HG03378 (cell line): ENCODE measurements around the gene LTV1.
A peak's percentile ranks its signal among the peaks of the same experiment; 100 is the strongest.
"Not testable (repeated sequence)": the region's sequence is repeated elsewhere in the genome, so short reads cannot be mapped to it uniquely, and the experiment has no call there.

ENCODE experiments used
- ATAC-seq: cut with Tn5 transposase; IDR thresholded peaks from one replicate; pipeline ENCODE4 v1.9.1; 2021; ENCODE audit warnings: mild to moderate bottlenecking, moderate library complexity; ENCODE audit not compliant: unreplicated experiment

The LTV1 gene, protein sequence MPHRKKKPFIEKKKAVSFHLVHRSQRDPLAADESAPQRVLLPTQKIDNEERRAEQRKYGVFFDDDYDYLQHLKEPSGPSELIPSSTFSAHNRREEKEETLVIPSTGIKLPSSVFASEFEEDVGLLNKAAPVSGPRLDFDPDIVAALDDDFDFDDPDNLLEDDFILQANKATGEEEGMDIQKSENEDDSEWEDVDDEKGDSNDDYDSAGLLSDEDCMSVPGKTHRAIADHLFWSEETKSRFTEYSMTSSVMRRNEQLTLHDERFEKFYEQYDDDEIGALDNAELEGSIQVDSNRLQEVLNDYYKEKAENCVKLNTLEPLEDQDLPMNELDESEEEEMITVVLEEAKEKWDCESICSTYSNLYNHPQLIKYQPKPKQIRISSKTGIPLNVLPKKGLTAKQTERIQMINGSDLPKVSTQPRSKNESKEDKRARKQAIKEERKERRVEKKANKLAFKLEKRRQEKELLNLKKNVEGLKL

DNA sequence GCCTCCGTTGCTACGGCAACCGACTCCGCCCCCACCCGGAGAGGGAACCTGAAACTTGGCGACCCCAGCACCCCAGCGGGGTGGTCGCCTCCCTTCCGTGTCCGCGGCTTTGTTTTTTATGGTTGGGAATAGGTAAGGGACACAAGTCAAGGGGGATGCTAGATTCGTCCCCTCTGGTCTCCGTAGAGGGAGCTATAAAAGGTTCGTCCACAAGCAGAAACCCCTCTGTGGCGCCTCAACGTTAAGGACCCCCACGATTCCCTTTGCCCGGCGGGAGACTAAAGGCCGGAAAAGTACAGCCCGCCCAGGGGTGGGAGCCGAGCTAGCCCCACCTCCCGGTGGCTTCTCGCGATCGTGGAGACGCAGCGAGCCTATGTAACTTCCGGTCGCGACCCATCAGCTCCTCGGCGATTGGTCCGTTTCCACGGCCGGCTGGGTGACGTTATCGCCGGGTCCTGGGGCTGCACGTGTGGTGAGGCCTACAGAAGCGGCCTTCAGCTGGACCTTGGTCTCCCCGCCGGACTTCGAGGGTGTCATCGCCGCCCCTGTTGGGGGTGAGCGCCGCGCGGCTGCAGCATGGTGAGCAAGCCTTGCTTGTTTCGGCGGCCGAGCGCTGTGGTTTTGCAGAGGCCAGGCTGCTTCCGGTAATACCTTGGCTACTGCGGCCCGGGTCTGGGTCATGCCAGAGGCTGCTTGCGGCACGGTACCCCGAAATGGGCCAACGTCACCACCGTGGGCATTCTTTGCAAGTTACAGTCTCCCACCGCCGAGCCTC is at the start of gene LTV1:
TSS of gene LTV1 (plus strand) at position 437 of the 775 bp plus-strand sequence. CDS start at position 577, 140 bp downstream.
- peak; percentile 97 for ATAC-seq

DNA sequence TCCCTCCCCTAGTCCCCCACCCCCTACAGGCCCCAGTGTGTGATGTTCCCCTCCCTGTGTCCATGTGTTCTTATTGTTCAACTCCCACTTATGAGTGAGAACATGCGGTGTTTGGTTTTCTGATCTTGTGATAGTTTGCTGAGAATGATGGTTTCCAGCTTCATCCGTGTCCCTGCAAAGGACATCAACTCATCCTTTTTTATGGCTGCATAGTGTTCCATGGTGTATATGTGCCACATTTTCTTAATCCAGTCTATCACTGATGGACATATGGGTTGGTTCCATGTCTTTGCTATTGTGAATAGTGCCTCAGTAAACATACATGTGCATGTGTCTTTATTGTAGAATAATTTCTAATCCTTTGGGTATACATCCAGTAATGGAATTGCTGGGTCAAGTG is 46.6 kb upstream of the LTV1 start:
- ATAC-seq = not testable (repeated sequence)

DNA sequence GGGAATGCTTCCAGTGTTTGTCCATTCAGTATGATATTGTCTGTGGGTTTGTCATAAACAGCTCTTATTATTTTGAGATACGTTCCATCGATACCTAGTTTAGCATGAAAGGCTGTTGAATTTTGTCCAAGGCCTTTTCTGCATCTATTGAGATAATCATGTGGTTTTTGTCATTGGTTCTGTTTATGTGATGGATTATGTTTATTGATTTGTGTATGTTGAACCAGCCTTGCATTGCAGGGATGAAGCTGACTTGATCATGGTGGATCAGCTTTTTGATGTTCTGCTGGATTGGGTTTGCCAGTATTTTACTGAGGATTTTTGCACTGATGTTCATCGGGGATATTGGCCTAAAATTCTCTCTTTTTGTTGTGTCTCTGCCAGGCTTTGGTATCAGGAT is 44.7 kb upstream of the LTV1 start:
- ATAC-seq = not testable (repeated sequence)

DNA sequence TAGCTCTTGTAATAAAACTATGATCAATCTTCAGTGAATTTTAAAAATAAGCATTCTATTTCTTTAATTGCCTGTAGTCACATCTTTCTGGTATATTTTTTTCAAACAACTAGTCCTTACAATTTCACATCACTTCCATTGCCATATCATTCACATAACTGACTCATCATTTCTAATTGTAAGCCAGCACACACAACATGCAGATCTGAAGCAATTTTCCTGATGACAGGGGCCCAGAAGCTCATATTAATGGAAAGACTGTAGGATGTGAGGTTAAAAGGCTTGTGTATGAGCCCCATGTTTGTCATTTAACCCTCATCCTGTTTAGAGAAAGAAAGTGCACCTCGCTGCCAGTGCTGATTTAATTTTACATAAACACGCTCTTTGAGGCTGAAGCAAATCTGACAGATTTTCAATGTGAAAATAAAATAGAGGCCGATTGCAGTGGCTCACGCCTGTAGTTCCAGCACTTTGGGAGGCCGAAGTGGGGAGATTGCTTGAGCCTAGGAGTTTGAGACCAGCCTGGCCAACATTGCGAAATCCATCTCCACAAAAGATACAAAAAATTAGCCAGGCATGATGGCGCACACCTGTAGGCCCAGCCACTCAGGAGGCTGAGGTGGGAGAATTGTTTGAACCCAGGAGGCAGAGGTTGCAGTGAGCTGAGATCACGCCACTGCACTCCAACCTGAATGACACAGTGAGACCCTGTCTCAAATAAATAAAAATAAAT is 40.1 kb upstream of the LTV1 start:
- ATAC-seq = no peak

DNA sequence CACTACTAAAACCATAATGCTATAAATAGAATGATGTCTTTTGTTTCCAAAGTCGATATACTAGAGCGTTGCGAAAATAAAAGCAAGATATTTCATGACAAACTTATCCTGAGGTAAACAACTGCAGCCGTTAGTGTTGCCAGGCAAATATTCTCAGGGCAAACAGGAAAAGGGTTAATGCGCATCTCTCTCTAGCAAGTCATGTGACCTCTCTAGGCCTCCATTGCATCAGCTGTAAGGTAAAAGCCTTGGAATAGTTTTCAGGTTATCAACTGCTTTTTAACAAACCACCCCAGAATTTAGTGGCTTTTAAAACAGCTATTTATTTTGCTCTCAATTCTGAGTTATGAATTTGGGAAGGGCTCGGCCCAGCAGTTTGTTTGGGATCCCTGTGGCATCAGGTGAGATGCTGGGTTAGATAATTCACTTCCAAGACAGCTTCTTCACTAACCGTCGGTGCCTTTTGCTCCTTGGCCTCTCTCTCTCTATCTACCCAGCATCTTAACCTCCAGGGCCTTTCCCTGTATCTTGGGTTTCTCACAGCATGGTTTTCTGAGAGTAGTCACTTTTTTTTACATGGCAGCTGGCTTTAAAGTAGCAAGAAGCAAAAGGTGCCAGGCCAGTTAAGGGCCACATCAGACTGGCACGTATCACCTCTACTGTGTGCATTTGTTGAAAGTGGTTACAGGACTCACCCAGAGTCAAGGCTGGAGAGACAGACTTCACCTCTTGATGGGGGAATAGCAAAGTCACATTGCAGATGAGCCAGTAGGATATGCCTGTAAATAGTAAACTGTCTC is 39.2 kb upstream of the LTV1 start:
- ATAC-seq = no peak

DNA sequence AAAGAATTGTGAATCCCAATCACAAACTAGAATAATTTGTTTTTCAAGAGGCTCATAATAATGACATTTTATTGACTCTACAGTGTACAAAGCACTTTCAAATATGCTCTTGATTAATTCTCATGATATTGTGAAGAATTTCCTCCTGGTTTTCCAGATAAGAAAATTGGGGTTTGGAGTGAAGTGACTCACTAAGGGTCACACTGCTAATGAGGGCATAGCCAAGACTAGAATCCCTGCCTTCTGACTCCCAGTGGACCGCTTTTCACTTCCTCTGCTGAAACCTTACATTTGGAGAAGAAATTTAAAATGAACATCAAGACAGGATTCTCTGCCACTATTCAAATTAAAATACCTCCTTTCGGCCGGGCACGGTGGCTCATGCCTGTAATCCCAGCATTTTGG is 38.3 kb upstream of the LTV1 start:
- ATAC-seq = no peak

DNA sequence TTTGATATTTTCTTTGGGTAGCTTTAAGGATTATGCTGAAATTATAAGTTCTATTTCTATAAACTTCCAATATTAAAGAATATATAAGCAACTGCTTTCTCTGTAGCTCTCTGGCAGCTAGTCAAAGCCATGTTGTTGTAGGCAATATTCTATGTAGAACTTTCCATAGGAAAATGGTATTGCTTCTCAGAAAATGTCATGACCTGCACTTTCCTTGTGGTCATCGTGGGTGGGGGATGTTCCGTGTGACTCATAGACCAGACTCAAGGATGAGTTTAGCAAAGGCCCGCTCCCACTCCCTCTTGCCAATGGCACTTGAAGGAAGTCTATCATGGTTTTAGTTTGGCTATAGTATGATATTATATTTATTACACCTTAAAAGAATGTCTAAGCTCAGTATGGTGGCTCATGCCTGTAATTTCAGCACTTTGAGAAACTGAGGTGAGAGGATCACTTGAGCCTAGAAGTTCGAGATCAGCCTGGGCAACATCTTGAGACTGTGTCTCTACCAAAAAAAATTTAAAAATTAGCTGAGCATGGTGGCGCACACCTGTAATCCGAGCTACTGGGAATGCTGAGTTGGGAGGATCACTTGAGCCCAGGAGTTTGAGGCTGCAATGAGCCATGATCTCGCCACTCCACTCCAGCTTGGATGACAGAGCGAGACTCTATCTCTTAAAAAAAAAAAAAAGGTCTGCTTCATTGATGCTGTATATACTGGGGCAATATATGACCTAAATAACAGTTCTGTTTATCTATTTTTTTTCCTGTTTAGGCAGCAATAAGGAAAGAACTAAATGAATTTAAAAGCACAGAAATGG is 36.6 kb upstream of the LTV1 start:
- ATAC-seq = no peak

DNA sequence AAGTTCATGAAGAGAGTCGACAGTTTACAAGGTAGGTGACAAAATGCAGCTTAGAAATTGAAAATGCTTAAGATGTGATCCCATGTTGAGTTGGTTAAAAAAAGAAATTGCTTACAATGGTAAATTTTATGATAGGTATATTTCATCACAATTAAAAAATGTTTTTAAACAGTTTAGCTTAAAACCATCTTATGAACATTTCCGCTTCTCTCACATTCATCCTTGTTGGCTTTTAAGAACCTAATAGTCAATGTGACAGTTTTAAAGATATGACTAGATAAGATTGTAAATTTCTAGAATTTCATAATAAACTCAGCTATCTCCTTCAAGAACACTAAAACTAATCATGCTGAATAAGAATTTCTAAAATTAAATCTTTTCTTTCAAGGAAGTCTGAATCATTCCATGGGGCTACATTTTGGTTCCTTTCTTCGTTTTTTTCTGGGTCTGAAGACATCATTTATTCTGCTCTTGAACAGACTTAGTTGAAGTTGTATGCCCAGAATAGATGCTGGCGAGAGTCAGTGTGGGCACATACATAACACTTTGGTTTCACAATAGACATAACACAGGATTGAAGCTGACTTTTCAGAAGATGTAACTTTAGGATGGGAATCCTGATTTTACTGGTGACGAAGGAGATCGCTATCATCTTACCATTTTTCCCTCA is 35.9 kb upstream of the LTV1 start:
- ATAC-seq = no peak

DNA sequence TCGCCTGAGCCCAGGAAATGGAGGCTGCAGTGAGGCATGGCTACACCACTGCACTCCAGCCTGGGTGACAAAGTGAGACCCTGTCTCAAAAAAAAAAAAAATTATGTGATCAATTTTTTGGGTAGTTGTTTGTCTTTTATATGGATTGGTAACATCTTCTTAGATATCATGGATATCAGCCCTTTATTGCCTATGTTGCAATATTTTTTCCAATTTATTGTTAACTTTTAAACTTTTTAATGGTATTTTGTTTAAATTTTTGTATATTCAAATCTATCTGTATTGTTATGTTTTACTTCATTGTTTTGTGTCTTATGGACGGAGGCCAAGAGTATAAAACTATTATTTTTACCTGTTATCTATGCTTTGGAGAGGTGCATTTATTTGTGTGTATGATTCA is 32.4 kb upstream of the LTV1 start:
- ATAC-seq = no peak

DNA sequence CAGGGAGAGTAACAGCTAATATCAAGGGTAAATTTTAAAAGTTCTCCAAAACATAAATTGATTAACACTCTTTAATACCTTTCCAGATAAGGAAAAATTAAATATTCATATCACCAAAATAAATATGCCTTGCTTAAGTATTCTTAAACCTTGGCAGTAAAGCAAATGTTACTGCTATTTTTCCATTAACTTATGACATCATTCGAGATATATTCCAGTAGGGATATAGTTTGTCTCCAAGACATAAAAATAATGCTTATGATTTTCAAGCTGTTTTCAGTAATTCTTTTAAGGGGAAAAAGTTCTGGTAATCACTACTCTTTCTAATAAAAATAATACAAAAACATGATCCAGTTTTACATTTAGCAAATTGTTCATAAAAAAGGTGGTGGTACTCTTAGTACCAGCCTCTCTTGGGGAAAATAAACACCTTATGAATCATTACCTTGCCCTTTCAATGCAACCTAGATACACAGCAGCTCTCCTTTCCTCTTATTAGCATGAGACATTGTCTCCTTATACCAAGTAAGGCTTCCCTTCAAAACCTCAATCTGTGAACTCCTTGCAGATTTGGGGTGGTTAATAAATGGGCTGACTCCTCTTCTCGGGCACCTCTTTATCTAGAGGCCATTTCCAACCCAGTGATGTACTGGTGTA is 31.5 kb upstream of the LTV1 start:
- ATAC-seq = no peak

DNA sequence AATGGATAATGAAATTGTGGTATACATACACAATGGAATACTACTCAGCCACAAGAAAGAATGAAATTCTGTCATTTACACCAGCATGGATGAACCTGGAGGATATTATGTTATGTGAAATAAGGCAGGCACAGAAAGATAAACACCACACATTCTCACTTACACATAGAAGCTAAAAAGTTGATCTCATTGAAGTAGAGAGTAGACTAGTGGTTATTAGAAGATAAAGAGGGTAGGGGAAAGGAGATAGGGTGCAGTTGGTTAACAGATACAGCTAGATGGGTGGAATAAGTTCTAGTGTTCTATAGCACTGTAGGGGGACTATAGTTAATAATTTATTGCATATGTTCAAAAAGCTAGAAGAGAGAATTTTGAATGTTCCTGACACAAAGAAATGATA is 25.5 kb upstream of the LTV1 start:
- ATAC-seq = no peak

DNA sequence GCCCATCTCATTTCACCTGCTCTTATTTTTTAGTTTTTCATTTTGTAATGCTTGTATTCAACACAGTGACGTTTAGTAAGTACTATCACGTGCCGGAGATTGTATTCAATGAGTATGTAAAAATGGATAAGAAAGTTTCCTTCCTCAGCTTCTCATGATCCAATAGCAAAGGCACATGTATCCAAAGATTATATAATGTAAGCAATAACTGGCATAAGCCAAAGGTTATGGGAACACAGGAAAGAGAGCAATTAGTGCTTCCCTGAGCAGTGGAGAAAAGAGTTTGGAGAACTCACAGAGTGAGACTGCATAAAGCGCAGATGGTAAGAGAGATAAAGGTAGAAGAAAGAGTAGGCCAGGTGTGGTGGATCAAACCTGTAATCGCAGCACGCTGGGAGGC is 21.8 kb upstream of the LTV1 start:
- ATAC-seq = no peak

DNA sequence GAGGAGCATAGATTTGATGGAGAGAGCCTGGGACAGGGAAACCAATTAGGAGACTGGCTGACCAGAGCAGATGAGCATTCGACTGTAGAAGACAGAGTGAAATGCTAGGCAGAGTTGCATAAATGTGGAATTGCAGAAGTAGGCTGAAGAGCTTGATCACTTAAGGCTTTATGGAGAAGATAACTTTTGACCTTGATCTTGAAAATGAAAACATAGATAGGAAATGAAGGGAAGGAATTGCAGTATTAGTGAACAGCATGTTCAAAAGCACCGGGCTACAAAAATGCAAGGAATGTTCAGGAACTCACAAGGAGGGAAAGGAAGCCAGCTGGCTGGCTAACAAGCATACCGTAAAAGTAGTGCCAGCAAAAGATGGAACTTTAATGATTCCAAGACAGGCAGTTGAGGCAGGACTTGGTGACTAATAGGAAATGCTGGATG is 20.5 kb upstream of the LTV1 start:
- no peak for ATAC-seq

DNA sequence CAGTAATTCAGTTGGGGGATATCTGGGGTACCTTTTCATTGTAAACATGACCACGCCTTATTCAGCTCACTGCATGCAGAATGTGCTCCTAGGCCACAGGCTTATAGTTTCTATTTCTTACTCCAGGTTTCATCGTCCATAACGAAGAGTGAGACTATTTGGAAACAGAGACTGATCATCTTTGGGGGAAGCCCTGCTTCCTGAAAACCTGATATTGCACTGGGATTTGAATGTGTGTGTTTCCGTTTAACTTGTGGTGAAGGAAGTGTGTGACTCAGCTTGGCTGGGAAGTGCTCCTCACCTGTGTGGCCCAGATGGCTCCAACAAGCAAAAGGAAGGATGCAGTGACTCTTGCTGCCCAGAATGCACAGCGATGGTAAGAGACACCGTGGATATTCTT is 19.6 kb upstream of the LTV1 start:
- ATAC-seq = no peak

DNA sequence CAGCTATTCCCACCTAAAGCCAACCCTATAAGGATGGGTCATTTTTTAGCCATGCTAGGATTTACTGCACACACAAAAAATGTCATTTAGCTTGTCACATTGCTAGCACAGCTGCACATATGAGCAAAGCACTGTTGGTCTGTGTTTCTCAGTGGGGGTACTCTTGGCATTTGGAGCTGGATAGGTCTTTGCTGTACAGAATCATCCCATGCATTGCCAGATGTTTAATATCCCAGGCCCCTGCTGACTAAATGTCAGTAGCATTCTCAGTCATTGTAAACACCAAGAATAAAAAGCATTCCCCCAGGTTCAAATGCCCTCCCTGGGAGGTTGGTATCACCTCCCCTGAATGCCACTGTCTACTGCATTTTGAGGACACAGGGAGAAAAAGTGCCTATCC is 14.6 kb upstream of the LTV1 start:
- ATAC-seq = no peak

DNA sequence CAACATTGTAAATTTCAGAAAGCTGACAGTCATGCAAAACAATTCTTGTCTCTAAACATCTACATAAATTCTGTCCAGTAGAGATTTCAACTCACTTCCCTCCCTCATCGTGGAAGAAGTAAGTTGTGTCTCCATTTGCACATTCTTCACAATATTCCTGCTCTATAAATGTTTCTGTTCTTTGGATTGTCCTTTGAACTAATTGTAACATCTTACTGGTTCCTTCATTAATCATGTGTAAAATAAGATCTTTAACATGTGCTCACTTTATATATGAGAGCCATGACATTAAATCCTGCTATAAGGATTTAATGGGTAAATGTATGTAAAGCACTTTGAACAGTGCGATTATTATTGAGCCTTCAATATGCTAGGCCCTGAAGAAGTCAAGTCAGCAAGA is 7.0 kb upstream of the LTV1 start:
- ATAC-seq = no peak

DNA sequence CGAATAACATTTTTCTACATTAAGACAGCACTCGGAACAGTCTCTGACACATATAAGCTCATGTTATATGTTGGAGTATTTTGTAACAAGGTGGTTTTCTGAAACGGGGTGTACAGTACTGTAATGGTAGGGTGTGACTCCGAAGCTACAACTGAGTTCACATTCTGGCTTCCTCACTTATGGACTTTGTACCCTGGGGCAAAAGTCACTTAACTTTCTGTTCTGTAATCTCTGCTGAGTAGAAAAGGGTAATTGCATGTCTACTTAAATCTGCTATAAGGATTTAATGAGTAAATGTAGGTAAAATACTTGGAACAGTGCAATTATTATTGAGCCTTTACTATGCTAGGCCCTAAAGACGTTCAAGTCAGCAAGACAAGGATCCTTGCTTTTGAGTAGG is 4.7 kb upstream of the LTV1 start:
- no peak for ATAC-seq

DNA sequence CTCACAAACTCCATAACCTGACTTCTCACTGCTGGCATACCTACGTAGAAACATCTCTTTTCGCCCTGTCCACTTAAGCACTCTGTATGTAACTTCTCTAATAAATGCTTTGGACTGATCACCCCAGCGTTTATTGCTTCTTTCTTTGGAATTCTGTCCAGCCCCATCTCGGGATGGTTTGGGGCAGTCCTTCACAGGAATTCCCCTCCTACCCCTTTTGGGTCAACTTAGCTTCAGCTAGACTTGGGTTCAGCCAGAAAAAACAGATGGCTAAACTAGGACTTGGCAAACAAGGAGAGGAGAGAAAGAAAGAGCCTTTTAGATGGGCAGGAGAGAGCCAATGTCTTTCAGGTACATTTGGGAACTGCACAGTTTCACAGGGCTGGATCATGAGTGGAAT is 3.9 kb upstream of the LTV1 start:
- ATAC-seq = no peak
